ENCODE results near the gene IRF9. TPM values are rescaled to one million over a fixed set of nuclear protein-coding genes. Genes with fewer than 3 reads are reported as not detected.

Gene IRF9
- total and polyA plus RNA-seq, 2 of the 4 experiments (the other 2 are of a cell fraction) = 25.6 to 34.6 TPM

- no peak overlapping the region for H3K56ac ChIP-seq (ENCODE audit: extremely low read depth, insufficient read depth, low read length)
- ChIA-PET CTCF (interaction anchor here (0.6 kb wide), 1 partner anchor 31 kb away, joined by 3 read pairs; no protein-coding TSS in a partner anchor), POLR2A (ENCODE audit: unreplicated experiment) (no interaction called here)
- TF ChIP-seq POLR2A (IDR thresholded peaks at IDR 0.05; ENCODE audit: low read depth, low read length) = no peak
- TF ChIP-seq FOS (IDR thresholded peaks at IDR 0.05; ENCODE audit: low read depth, low read length) = no peak
- TF ChIP-seq SMC3 (IDR thresholded peaks at IDR 0.05; ENCODE audit: low read depth, low read length) = no peak
- no peak for TF ChIP-seq RCOR1 (IDR thresholded peaks at IDR 0.05; ENCODE audit: insufficient replicate concordance, low read length)
- TF ChIP-seq CTCF (conservative IDR thresholded peaks at IDR 0.05; ENCODE audit: low read depth, low read length) = no peak
- TF ChIP-seq CHD1 (IDR thresholded peaks at IDR 0.05; ENCODE audit: low read depth, low read length) = no peak
- TF ChIP-seq NFE2L2 (IDR thresholded peaks at IDR 0.05; ENCODE audit: low read depth, low read length) = no peak
- no peak overlapping the region for H3K18ac ChIP-seq (ENCODE audit: low read depth, low read length)
- H3K14ac ChIP-seq (replicated peaks; ENCODE audit: low read depth, low read length) = no peak overlapping the region
- ATAC-seq (ENCODE audit: low read depth) (no peak), DNase-seq (no peak)
- H3K9ac ChIP-seq (ENCODE audit: low read depth, low read length) = no peak overlapping the region
- no peaks in the 10 kb centered on the region for H3K27me3 ChIP-seq (ENCODE audit: control insufficient read depth, insufficient read depth, low read length)
- dilution Hi-C loops (cut with HindIII; ENCODE audit: low sequenced_read_pairs, unreplicated experiment) = no loop called here
- no peak overlapping the region for H3K27ac ChIP-seq (ENCODE audit: insufficient read depth, low read length)
- no peak overlapping the region for H2AK9ac ChIP-seq (replicated peaks; ENCODE audit: low read depth, low read length, poor library complexity)
- H4K20me1 ChIP-seq (ENCODE audit: insufficient read depth, low read length) = no peaks in the 10 kb centered on the region
- H4K91ac ChIP-seq (ENCODE audit: insufficient read depth, low read depth, low read length) = no peak overlapping the region
- H2AK5ac ChIP-seq (ENCODE audit: low read depth, low read length) = no peak overlapping the region
- H2BK120ac ChIP-seq (ENCODE audit: low read depth, low read length) = no peak overlapping the region
- no peaks in the 10 kb centered on the region for H3K9me3 ChIP-seq (ENCODE audit: control insufficient read depth, insufficient read depth, low read length)
- no peak overlapping the region for H2BK20ac ChIP-seq (ENCODE audit: low read depth, low read length)
- H2BK15ac ChIP-seq (ENCODE audit: low read depth, low read length) = no peak overlapping the region
- no peak overlapping the region for H2BK5ac ChIP-seq (ENCODE audit: low read depth, low read length, poor library complexity, severe bottlenecking)
- no peak overlapping the region for H4K5ac ChIP-seq (ENCODE audit: low read depth, low read length)
- H3K9me1 ChIP-seq (ENCODE audit: insufficient read depth, low read length) = no peaks in the 10 kb centered on the region
- no peak overlapping the region for H3K4ac ChIP-seq (ENCODE audit: low read depth, low read length)
- H3K23ac ChIP-seq (ENCODE audit: low read depth, low read length) = no peak overlapping the region
- H2AFZ ChIP-seq (replicated peaks; ENCODE audit: low read length, poor library complexity) = no peak overlapping the region
- no peaks in the 10 kb centered on the region for H3K79me1 ChIP-seq (ENCODE audit: low read depth in 1 of 2, low read length in 2 of 2)
- H3K36me3 ChIP-seq (ENCODE audit: control insufficient read depth, insufficient read depth, low read length) = no peaks in the 10 kb centered on the region
- no peak overlapping the region for H4K8ac ChIP-seq (ENCODE audit: low read depth in 2 of 2, low read length in 2 of 2)
- intact Hi-C loops (cut with micrococcal nuclease) = no loop called here
- H3K4me3 ChIP-seq (ENCODE audit: insufficient read depth, low read depth, low read length) = no peak overlapping the region
- in situ Hi-C loops (cut with MboI; ENCODE audit: low sequenced_read_pairs) = loop anchor here (25.0 kb wide), 2 partner anchors 817 to 1042 kb away; partner anchors contain the start of genes ACIN1, BCL2L2, C14orf119 and PABPN1
- no peaks in the 10 kb centered on the region for H3K4me1 ChIP-seq (ENCODE audit: control insufficient read depth, insufficient read depth, low read length)
- H3K4me2 ChIP-seq (ENCODE audit: low read depth, low read length) = no peak overlapping the region
- 67% methylated on average over 3 of the region's 8 CpGs; no CpG with 5 or more reads in 1 of the 2 experiments for WGBS, 2 experiments (ENCODE audit: extremely low coverage in 2 of 2, insufficient read length in 1 of 2)
- BruUV-seq (replicated peaks) = no TSS peak
These were observed 31.6 kb upstream of the IRF9 start for GRCh38 chr14:24129410-24129998.

Data from IMR-90 (cell line).